Sigmoid colon (tissue), 7 donors: Measurements from ENCODE around the gene KIF6. TPM values are rescaled to one million over a fixed set of nuclear protein-coding genes. Genes with fewer than 3 reads are reported as not detected.

ENCODE experiments used
- DNase-seq: peaks from one replicate; pipeline ENCODE4 v3.0.0-alpha.2; 2019
- H3K27ac ChIP-seq, 4 donors: fragments of 200-600 bp; sonication (generic); one replicate each; pipeline ENCODE4 v1.5.1; 2016 to 2019; ENCODE audit warnings: mild to moderate bottlenecking in 1 of 4
- H3K27me3 ChIP-seq, 3 donors: fragments of 200-600 bp; sonication (generic); one replicate each; pipeline ENCODE4 v1.5.1; 2019; ENCODE audit warnings: mild to moderate bottlenecking in 1 of 3
- H3K36me3 ChIP-seq, 4 donors: fragments of 200-600 bp; sonication (generic); one replicate each; pipeline ENCODE4 v1.5.1; 2016 to 2019
- H3K4me1 ChIP-seq, 4 donors: fragments of 200-600 bp; sonication (generic); one replicate each; pipeline ENCODE4 v1.5.1; 2017 to 2019
- H3K4me3 ChIP-seq, 4 donors: fragments of 200-600 bp; sonication (generic); one replicate each; pipeline ENCODE4 v1.5.1; 2017 to 2019; ENCODE audit warnings: mild to moderate bottlenecking in 2 of 4, moderate library complexity in 1 of 4
- H3K9me3 ChIP-seq, 4 donors: fragments of 200-600 bp in 3 of 4; sonication (generic) in 3 of 4; one replicate each; pipeline versions ENCODE4 v1.5.1 to v1.6.1; 2013 to 2019
- EP300 ChIP-seq, 4 donors: sonication (generic); formaldehyde crosslinking; IDR thresholded peaks; one replicate each; pipeline ENCODE4 v1.6.1; 2017; ENCODE audit warnings: antibody characterized with exemption in 4 of 4
- POLR2A ChIP-seq, 2 donors: fragments of 450-650 bp; IDR thresholded peaks; one replicate each; pipeline ENCODE4 v1.6.1; 2016; ENCODE audit warnings: antibody characterized with exemption in 2 of 2, mild to moderate bottlenecking in 2 of 2, moderate library complexity in 2 of 2
- POLR2AphosphoS5 ChIP-seq, 4 donors: sonication (generic); formaldehyde crosslinking; IDR thresholded peaks; one replicate each; pipeline ENCODE4 v1.6.1; 2017; ENCODE audit warnings: antibody characterized with exemption in 4 of 4
- WGBS, 2 donors: extraction: QIAGEN DNeasy Blood & Tissue Kit; methylation state at CpG; one replicate each; pipeline ENCODE4 v1.1.7; 2013; 5-methylcytosine and 5-hydroxymethylcytosine counted together
- intact Hi-C: fragments of 100-400 bp; cut with DNase I; formaldehyde crosslinking; loops from one replicate; pipeline ENCODE4 v1.15.1; 2023
- polyA plus RNA-seq, 3 donors: library from polyadenylated mRNA; stranded (reverse); fragments of 200-250 nt; gene quantifications; one replicate each; pipeline ENCODE4 v1.2.3, GENCODE V29; 2013
- total RNA-seq, 4 donors: library from RNA; depleted of rRNA; stranded (reverse); fragments of >200 nt; gene quantifications; one replicate each; pipeline ENCODE4 v1.1.0, GENCODE V29; 2016
- TF ChIP-seq, protein P1 (sequence below), 4 experiments: fragments of 450-650 bp in 3 of 4; fragments of 200-600 bp in 1 of 4; IDR thresholded peaks; one replicate each; pipeline ENCODE4 v1.5.1; 2016 to 2019; ENCODE audit warnings: antibody characterized with exemption in 4 of 4, mild to moderate bottlenecking in 3 of 4, moderate library complexity in 2 of 4
- donor health status: healthy with polysubstance abuse.
- donor health status: Bipolar disorder and iron deficiency.
- donor health status: healthy.

Gene KIF6
- total and polyA plus RNA-seq, 7 donors, result under 0.01 to 0.99 (median 0.36) TPM; not detected in 2

GRCh38 chr6:39378960-39379425, 346.2 kb downstream of the KIF6 start:
- Histone ChIP-seq H3K4me1 (peaks cover 0 to 4% (median 0%) of the 10 kb centered on the region in 4 donors), H3K36me3 (no peaks in the 10 kb centered on the region), H3K4me3 (no peak overlapping the region), H3K27ac (peak overlapping the region in 1 of 4 donors; percentile 16), H3K27me3 (no peaks in the 10 kb centered on the region), H3K9me3 (no peaks in the 10 kb centered on the region)
- WGBS, 2 donors, result 56 to 81% methylated on average over 5 of the region's 5 CpGs
- no peak for TF ChIP-seq POLR2AphosphoS5 (IDR thresholded peaks at IDR 0.05)
- TF ChIP-seq POLR2A (IDR thresholded peaks at IDR 0.05), result no peak
- TF ChIP-seq, protein P1, sequence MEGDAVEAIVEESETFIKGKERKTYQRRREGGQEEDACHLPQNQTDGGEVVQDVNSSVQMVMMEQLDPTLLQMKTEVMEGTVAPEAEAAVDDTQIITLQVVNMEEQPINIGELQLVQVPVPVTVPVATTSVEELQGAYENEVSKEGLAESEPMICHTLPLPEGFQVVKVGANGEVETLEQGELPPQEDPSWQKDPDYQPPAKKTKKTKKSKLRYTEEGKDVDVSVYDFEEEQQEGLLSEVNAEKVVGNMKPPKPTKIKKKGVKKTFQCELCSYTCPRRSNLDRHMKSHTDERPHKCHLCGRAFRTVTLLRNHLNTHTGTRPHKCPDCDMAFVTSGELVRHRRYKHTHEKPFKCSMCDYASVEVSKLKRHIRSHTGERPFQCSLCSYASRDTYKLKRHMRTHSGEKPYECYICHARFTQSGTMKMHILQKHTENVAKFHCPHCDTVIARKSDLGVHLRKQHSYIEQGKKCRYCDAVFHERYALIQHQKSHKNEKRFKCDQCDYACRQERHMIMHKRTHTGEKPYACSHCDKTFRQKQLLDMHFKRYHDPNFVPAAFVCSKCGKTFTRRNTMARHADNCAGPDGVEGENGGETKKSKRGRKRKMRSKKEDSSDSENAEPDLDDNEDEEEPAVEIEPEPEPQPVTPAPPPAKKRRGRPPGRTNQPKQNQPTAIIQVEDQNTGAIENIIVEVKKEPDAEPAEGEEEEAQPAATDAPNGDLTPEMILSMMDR (IDR thresholded peaks at IDR 0.05), result no peak
- TF ChIP-seq EP300 (IDR thresholded peaks at IDR 0.05), result no peak
- DNase-seq, result no peak
- intact Hi-C loops, result loop anchor here (5.0 kb wide), 2 partner anchors 413 to 513 kb away; partner anchors contain the start of gene DAAM2

DNA sequence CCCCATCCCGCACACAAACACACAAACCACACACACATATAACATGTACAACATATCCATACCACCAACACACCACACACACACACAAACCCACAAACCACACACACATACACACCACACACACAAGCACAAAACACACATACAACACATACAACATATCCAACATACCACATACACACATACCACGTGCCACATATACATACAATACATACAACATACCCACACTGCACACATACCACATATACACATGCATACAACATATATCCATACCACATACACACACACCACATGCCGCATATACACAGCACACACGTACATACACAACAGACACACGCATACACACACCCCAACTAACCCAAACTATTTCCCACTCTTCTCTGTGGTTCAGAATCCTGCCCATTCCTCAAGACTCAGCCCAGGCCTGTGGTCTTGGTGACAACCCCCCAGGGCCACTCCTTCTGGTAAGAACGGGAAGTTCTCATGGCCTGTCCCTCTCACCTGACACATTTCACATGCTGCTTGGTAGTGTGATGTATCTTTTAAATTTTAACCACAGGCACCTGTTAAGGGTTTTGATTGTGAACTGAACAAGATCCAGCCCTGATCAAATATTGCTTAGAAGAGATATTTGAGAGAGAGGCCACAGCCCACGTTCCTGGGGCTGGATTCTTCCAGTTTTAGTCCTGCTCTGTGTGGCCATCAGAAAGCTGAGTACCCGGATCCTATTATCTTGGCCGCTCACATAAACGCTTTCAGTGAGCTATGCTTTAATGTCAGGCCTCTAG, 346.8 kb downstream of the KIF6 start:
- Histone ChIP-seq H3K4me1 (peaks cover 0 to 4% (median 0%) of the 10 kb centered on the region in 4 donors), H3K27ac (peak overlapping the region in 1 of 4 donors; percentile 16), H3K36me3 (no peaks in the 10 kb centered on the region), H3K9me3 (no peaks in the 10 kb centered on the region), H3K4me3 (no peak overlapping the region), H3K27me3 (no peaks in the 10 kb centered on the region)
- 51 to 68% methylated on average over 10 of the region's 10 CpGs for WGBS, 2 donors
- TF ChIP-seq, protein P1 (IDR thresholded peaks at IDR 0.05), result no peak
- TF ChIP-seq EP300 (IDR thresholded peaks at IDR 0.05) (no peak), POLR2AphosphoS5 (IDR thresholded peaks at IDR 0.05) (no peak), POLR2A (IDR thresholded peaks at IDR 0.05) (no peak)
- DNase-seq, result no peak
- intact Hi-C loops, result loop anchor here (5.0 kb wide), 2 partner anchors 414 to 514 kb away; partner anchors contain the start of gene DAAM2

DNA sequence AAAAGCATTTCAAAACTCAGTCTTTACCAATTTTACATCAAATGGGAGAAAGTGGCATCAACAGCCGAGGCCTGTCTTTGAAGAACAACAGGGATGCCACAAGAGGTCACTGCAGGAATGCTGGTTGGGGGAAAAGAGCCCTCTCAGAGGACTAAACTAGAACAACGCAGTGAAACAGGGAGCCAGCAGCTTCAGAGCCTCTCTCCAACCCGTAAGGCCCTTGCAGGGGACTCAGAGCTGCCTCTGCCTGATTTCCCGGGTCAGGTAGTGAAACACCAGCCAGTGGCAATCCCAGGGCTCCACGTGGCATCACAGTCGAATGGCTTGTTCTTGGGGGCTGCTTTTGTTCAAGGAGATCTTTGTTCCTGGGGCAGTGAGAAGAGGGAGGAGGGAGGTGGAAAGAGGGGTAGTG, 347.7 kb downstream of the KIF6 start:
- H3K27ac ChIP-seq, result peak overlapping the region in 1 of 4 donors; percentile 22
- intact Hi-C loops, result loop anchor here (5.0 kb wide), 2 partner anchors 415 to 515 kb away; partner anchors contain the start of gene DAAM2
- DNase-seq, result peak; percentile 85
- WGBS, 2 donors, result 12 to 29% methylated on average over 6 of the region's 6 CpGs
- no peaks in the 10 kb centered on the region for H3K36me3 ChIP-seq
- no peaks in the 10 kb centered on the region for H3K9me3 ChIP-seq
- TF ChIP-seq POLR2AphosphoS5 (IDR thresholded peaks at IDR 0.05) (no peak), EP300 (IDR thresholded peaks at IDR 0.05) (no peak), POLR2A (IDR thresholded peaks at IDR 0.05) (no peak)
- TF ChIP-seq, protein P1 (IDR thresholded peaks at IDR 0.05), result peak; percentile 53 to 63 (median 58)
- H3K4me1 ChIP-seq, result peaks cover 0 to 4% (median 0%) of the 10 kb centered on the region in 4 donors
- H3K27me3 ChIP-seq, result no peaks in the 10 kb centered on the region
- no peak overlapping the region for H3K4me3 ChIP-seq

GRCh38 chr6:39375405-39375804, 349.8 kb downstream of the KIF6 start:
- WGBS, 2 donors, result 74 to 82% methylated on average over 3 of the region's 3 CpGs

More at GRCh38 chr6:39375405-39375804, 349.8 kb downstream of the KIF6 start:
- no peaks in the 10 kb centered on the region for H3K9me3 ChIP-seq
- H3K4me3 ChIP-seq, result no peak overlapping the region
- peaks cover 0 to 4% (median 0%) of the 10 kb centered on the region in 4 donors for H3K4me1 ChIP-seq
- H3K36me3 ChIP-seq, result no peaks in the 10 kb centered on the region
- H3K27ac ChIP-seq, result no peak overlapping the region
- TF ChIP-seq, protein P1 (IDR thresholded peaks at IDR 0.05), result no peak
- TF ChIP-seq POLR2AphosphoS5 (IDR thresholded peaks at IDR 0.05) (no peak), POLR2A (IDR thresholded peaks at IDR 0.05) (no peak), EP300 (IDR thresholded peaks at IDR 0.05) (no peak)
- no peak for DNase-seq
- intact Hi-C loops, result loop anchor here (5.0 kb wide), 2 partner anchors 417 to 517 kb away; partner anchors contain the start of gene DAAM2
- no peaks in the 10 kb centered on the region for H3K27me3 ChIP-seq
